ENCODE data around the gene CCDC191.

DNA sequence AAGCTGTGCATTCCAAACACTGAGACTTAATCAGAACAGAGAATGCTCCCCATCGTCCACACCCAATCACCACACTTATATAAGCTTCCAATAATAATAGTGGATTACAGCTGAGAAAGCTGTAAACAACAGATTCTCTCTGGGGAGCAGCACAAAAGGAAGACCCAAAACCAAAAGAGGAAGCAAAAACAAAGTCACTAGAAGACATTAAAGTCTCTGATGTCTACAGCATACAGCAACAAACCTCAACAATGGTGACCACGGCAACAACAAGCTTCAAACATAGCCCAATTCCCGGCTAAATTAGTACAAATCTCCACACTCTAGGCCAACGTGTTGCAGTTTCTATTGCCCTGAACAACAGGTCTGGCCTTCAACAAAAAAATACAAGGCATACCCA is 70.8 kb downstream of the CCDC191 start:
- TF ChIP-seq, protein P1, sequence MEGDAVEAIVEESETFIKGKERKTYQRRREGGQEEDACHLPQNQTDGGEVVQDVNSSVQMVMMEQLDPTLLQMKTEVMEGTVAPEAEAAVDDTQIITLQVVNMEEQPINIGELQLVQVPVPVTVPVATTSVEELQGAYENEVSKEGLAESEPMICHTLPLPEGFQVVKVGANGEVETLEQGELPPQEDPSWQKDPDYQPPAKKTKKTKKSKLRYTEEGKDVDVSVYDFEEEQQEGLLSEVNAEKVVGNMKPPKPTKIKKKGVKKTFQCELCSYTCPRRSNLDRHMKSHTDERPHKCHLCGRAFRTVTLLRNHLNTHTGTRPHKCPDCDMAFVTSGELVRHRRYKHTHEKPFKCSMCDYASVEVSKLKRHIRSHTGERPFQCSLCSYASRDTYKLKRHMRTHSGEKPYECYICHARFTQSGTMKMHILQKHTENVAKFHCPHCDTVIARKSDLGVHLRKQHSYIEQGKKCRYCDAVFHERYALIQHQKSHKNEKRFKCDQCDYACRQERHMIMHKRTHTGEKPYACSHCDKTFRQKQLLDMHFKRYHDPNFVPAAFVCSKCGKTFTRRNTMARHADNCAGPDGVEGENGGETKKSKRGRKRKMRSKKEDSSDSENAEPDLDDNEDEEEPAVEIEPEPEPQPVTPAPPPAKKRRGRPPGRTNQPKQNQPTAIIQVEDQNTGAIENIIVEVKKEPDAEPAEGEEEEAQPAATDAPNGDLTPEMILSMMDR (conservative IDR thresholded peaks at IDR 0.05; ENCODE audit: low read depth, low read length): no peak
- TF ChIP-seq SMC3 (IDR thresholded peaks at IDR 0.05; ENCODE audit: low read depth, low read length): no peak
- TF ChIP-seq CEBPB (IDR thresholded peaks at IDR 0.05; ENCODE audit: low read depth, low read length): no peak
- TF ChIP-seq MAFK (IDR thresholded peaks at IDR 0.05; ENCODE audit: low read depth, low read length): no peak
- TF ChIP-seq, protein P2, sequence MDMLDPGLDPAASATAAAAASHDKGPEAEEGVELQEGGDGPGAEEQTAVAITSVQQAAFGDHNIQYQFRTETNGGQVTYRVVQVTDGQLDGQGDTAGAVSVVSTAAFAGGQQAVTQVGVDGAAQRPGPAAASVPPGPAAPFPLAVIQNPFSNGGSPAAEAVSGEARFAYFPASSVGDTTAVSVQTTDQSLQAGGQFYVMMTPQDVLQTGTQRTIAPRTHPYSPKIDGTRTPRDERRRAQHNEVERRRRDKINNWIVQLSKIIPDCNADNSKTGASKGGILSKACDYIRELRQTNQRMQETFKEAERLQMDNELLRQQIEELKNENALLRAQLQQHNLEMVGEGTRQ (IDR thresholded peaks at IDR 0.05; ENCODE audit: low read depth, low read length): no peak
- TF ChIP-seq BHLHE40 (IDR thresholded peaks at IDR 0.05; ENCODE audit: low read depth, low read length): no peak
- no peak for TF ChIP-seq POLR2A (IDR thresholded peaks at IDR 0.05; ENCODE audit: low read depth, low read length)
